ENCODE measurements around the gene RALGAPA1. TPM values are rescaled to one million over a fixed set of nuclear protein-coding genes. Genes with fewer than 3 reads are reported as not detected.
"Not testable (repeated sequence)": the region's sequence is repeated elsewhere in the genome, so short reads cannot be mapped to it uniquely, and the experiment has no call there.

RALGAPA1 gene
- total and polyA plus RNA-seq, 2 experiments from 2014 or later = 21.9 to 27.3 TPM

DNA sequence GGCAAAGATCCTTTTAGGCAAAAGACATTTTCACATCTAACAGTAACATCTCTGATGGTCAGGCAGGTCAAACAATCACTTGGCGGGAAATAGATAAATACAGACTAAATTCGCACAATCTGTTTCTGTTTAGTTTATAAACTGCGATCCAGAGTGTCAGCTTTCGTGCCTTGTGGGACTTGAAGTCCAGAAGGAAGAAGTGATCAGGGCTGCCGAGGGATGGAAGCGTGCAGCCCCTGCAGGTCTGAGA, 16.8 kb upstream of the RALGAPA1 start (continued):
- TF ChIP-seq ETS1 (IDR thresholded peaks at IDR 0.05) (no peak), NANOG (IDR thresholded peaks at IDR 0.05; ENCODE audit: borderline replicate concordance) (no peak), ZNF331 (CRISPR knock-in tag; IDR thresholded peaks at IDR 0.05; ENCODE audit: low read depth) (no peak), POLR2AphosphoS5 (IDR thresholded peaks at IDR 0.05; ENCODE audit: low read depth) (no peak)
- TF ChIP-seq, protein P1, sequence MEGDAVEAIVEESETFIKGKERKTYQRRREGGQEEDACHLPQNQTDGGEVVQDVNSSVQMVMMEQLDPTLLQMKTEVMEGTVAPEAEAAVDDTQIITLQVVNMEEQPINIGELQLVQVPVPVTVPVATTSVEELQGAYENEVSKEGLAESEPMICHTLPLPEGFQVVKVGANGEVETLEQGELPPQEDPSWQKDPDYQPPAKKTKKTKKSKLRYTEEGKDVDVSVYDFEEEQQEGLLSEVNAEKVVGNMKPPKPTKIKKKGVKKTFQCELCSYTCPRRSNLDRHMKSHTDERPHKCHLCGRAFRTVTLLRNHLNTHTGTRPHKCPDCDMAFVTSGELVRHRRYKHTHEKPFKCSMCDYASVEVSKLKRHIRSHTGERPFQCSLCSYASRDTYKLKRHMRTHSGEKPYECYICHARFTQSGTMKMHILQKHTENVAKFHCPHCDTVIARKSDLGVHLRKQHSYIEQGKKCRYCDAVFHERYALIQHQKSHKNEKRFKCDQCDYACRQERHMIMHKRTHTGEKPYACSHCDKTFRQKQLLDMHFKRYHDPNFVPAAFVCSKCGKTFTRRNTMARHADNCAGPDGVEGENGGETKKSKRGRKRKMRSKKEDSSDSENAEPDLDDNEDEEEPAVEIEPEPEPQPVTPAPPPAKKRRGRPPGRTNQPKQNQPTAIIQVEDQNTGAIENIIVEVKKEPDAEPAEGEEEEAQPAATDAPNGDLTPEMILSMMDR (conservative IDR thresholded peaks at IDR 0.05; ENCODE audit: low read depth in 2 of 2) = no peak

DNA sequence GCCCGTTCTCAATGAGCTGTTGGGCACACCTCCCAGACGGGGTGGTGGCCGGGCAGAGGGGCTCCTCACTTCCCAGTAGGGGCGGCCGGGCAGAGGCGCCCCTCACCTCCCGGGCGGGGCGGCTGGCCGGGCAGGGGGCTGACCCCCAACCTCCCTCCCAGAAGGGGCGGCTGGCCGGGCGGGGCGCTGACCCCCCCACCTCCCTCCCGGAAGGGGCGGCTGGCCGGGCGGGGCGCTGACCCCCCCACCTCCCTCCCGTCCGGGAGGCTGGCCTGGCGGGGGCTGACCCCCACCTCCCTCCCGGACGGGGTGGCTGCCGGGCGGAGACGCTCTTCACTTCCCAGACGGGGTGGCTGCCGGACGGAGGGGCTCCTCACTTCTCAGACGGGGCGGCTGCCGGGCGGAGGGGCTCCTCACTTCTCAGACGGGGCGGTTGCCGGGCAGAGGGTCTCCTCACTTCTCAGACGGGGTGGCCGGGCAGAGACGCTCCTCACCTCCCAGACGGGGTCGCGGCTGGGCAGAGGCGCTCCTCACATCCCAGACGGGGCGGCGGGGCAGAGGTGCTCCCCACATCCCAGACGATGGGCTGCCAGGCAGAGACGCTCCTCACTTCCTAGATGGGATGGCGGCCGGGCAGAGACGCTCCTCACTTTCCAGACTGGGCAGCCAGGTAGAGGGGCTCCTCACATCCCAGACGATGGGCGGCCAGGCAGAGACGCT, 15.5 kb upstream of the RALGAPA1 start:
- not testable (repeated sequence) for H3K9me3 Mint-ChIP-seq; H3K4me3 ChIP-seq; H3K9me2 ChIP-seq (ENCODE audit: insufficient read depth); H3K27me3 ChIP-seq (ENCODE audit: insufficient read depth); H4K20me1 ChIP-seq (replicated peaks; ENCODE audit: insufficient read depth); H3K36me3 Mint-ChIP-seq (ENCODE audit: low read depth); H3K27me3 Mint-ChIP-seq (ENCODE audit: insufficient read depth, low read depth, poor library complexity); H3K36me3 ChIP-seq (ENCODE audit: insufficient read depth); H3K4me2 ChIP-seq; H3K4me1 ChIP-seq (ENCODE audit: insufficient read depth); H3F3A ChIP-seq (replicated peaks; ENCODE audit: low read depth); H3K27ac Mint-ChIP-seq; H3K4me1 Mint-ChIP-seq; DNase-seq (ENCODE audit: low spot score); H3K4me3 Mint-ChIP-seq; H3K27ac ChIP-seq (ENCODE audit: low read depth); H2AFZ ChIP-seq; ATAC-seq
- H3K79me2 ChIP-seq (replicated peaks; ENCODE audit: insufficient read depth) = peaks cover 26% of the 10 kb centered on the region

GRCh38 chr14:35822501-35822900, 13.4 kb upstream of the RALGAPA1 start:
- no peak overlapping the region for H3K4me3 ChIP-seq
- H3K9me2 ChIP-seq (ENCODE audit: insufficient read depth) = no peaks in the 10 kb centered on the region
- no peaks in the 10 kb centered on the region for H3K36me3 ChIP-seq (ENCODE audit: insufficient read depth)
- Mint-ChIP-seq H3K36me3 (ENCODE audit: low read depth) (no peaks in the 10 kb centered on the region; the same call in 2 of the 3 replicates), H3K4me1 (peaks cover 3% of the 10 kb centered on the region), H3K9me3 (peaks cover 3% of the 10 kb centered on the region; the same call in 2 of the 3 replicates), H3K4me3 (no peak overlapping the region), H3K27me3 (ENCODE audit: insufficient read depth, low read depth, poor library complexity) (no peaks in the 10 kb centered on the region), H3K27ac (no peak overlapping the region)
- H2AFZ ChIP-seq = no peak overlapping the region
- H3F3A ChIP-seq (replicated peaks; ENCODE audit: low read depth) = peaks cover 3% of the 10 kb centered on the region; the same call in 1 of the 2 replicates
- TF ChIP-seq ZNF114 (CRISPR knock-in tag; IDR thresholded peaks at IDR 0.05) = no peak
- TF ChIP-seq CREB1 (CRISPR knock-in tag; IDR thresholded peaks at IDR 0.05; ENCODE audit: low read depth) = no peak
- no peaks in the 10 kb centered on the region for H4K20me1 ChIP-seq (replicated peaks; ENCODE audit: insufficient read depth)
- no peak overlapping the region for H3K27ac ChIP-seq (ENCODE audit: low read depth)
- peaks cover 5% of the 10 kb centered on the region for H3K79me2 ChIP-seq (replicated peaks; ENCODE audit: insufficient read depth)
- H3K27me3 ChIP-seq (ENCODE audit: insufficient read depth) = no peaks in the 10 kb centered on the region
- peaks cover 2% of the 10 kb centered on the region for H3K4me1 ChIP-seq (ENCODE audit: insufficient read depth)
- no peak for ATAC-seq
- no peak for DNase-seq (ENCODE audit: low spot score)
- H3K4me2 ChIP-seq = no peak overlapping the region

Data from GM23338 (cell line).